Measurements from ENCODE around the gene APOBEC3C.
"Not testable (repeated sequence)": the region's sequence is repeated elsewhere in the genome, so short reads cannot be mapped to it uniquely, and the experiment has no call there.

APOBEC3C gene

GRCh38 chr22:39063904-39064303 is 49.8 kb downstream of the APOBEC3C start:
- not testable (repeated sequence) for DNase-seq (ENCODE audit: low read depth)

DNA sequence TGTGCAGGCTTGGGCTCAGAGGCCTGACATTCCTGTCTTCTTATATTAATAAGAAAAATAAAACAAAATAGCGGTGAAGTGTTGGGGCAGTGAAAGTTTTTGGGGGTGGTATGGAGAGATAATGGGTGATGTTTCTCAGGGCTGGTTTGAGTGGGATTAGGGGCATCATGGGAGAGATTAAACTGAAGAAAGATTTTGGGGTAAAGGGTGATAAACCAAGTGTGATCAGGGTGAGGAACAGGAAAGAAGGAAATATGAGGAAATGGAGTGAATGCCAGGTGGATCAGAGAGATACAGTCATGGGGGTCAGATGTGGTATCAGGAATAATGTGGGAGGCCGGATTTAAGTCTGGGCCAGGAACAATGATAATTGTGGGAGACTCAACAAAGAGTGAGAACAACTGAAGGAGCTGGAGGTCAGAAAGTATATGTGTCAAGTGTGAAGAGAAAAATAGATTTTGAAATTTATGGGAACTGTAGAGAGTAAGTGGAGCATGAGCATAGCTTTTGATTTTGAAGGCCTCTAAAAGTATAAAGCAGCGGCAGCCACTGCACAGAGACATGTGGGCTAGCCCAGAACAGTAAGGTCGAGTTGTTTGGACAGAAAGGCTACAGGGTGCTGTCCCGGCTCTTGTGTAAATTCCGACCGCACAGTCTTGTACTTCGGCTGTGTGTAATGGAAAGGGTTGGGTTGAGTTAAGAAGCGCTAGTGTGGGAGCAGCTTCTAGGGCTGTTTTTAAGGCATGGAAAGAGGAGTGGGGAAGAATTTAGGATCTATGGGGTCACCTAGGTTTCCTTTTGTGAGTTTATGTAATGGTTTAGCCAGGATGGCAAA is 52.6 kb downstream of the APOBEC3C start:
- DNase-seq (ENCODE audit: low read depth) = not testable (repeated sequence)

DNA sequence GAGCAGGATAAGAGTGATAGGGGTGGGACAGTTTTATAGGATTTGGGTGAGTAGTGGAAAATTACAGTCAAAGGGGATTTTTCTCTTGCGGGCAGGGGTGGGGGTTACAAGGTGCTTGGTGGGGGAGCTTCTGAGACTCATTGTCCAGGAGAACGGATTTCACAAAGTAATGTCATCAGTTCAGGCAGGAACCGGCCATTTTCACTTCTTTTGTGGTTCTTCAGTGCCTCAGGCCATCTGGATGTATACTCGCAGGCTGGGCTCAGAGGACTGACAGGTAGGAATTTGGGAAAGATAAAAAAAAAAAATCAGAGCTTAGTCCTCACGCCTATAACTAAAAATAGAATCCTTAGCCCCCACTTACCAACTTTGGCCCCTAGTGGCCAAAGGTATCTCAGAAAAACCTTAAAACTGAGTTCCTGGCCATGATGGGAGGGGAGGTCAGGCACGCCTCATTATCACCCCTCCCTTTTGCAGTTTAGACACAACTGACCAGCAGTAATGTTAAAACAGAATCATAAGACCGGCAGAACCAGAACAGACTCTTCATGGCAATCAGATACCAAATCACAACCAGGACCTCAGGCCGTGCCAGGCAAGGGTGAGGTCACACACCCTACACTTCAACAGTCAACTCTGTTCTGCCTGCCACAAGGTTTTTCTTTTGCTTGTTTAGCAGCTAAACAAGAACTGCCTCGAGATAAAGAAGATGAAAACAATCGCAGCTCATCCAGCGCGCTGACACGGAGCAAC is 54.2 kb downstream of the APOBEC3C start:
- DNase-seq (ENCODE audit: low read depth) = no peak
